Measurements from ENCODE around the gene UPK3BL1.
"Not testable (repeated sequence)": the region's sequence is repeated elsewhere in the genome, so short reads cannot be mapped to it uniquely, and the experiment has no call there.

- TF ChIP-seq POLR2A, CTCF, POLR2AphosphoS5 (IDR thresholded peaks at IDR 0.05): not testable (repeated sequence)
Observed at GRCh38 chr7:102593637-102594334, 48.8 kb downstream of the UPK3BL1 start.

All from prostate gland (tissue), 2 donors.